ENCODE data around the gene CTIF.

The CTIF gene

DNA sequence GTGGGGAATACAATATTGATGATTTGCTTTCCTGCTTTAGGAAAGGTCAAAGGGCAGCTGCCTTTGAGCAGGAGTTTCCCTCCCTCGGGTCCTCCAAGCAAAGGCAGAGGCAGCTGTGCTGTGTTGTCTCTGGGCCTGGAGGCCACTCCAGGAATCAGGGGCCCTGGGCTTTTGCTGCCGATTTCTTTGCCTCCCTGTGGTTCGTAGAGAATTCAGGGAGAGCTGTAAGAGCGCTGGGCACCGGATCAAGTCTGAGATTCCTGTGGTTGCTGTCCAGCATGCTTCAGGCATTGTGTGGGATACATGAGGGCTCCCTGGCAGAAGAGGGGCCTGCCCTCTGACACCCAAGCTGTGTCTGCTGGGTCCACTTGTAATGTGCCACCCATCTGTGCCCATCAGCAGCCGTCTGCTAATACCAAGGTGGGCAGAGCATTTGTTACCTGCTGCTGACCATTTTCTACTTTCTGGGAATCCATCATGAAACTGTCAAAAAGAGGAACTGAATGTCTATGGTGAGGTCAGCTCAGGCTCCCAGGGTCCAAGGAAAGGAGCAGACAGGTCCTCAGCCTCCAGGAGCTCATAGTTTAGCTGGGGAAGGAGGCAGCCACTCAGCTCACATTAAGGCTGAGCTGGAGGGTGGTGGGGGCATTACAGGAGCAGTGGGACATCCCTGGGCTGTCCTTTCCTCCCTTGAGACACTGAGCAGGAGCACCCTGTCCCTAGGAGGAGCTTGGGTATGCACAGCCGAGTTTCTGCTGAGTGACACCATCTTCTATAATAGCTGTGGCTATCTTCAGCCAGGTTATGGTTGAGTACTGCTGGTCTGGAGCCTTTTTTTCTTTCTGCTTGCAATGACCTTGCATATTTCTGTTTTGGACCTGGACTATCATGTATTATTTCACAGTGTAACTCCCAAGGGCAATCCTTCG lies 68.5 kb downstream of the CTIF start:
- TF ChIP-seq, protein P1, sequence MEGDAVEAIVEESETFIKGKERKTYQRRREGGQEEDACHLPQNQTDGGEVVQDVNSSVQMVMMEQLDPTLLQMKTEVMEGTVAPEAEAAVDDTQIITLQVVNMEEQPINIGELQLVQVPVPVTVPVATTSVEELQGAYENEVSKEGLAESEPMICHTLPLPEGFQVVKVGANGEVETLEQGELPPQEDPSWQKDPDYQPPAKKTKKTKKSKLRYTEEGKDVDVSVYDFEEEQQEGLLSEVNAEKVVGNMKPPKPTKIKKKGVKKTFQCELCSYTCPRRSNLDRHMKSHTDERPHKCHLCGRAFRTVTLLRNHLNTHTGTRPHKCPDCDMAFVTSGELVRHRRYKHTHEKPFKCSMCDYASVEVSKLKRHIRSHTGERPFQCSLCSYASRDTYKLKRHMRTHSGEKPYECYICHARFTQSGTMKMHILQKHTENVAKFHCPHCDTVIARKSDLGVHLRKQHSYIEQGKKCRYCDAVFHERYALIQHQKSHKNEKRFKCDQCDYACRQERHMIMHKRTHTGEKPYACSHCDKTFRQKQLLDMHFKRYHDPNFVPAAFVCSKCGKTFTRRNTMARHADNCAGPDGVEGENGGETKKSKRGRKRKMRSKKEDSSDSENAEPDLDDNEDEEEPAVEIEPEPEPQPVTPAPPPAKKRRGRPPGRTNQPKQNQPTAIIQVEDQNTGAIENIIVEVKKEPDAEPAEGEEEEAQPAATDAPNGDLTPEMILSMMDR (IDR thresholded peaks at IDR 0.05; ENCODE audit: insufficient read depth, low read depth, low read length, missing control alignments): no peak
- H3K4me3 ChIP-seq (ENCODE audit: low read depth, low read length): no peak overlapping the region
- no peak for DNase-seq (ENCODE audit: low read depth)

DNA sequence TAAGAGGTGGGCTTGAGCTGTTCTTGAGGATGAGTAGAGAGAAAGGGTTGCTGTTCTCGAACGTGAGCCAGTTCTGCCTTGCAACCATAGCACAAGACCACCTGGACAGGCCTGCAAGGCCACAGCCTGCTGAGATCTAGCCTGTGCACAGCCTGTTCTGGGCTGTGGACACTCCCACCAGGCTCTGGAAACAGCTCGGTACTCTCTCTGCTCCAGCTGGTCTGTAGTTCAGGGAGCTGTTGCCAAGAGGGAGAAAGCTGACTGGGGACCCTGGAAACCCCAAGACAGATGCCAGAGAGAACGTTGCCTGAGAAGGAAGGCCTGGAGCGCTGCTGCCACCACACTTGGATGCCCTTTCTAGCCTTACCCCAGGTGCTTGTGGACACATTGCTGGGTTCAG lies 69.8 kb downstream of the CTIF start:
- TF ChIP-seq, protein P1 (IDR thresholded peaks at IDR 0.05; ENCODE audit: insufficient read depth, low read depth, low read length, missing control alignments): no peak
- no peak overlapping the region for H3K4me3 ChIP-seq (ENCODE audit: low read depth, low read length)
- no peak for DNase-seq (ENCODE audit: low read depth)

DNA sequence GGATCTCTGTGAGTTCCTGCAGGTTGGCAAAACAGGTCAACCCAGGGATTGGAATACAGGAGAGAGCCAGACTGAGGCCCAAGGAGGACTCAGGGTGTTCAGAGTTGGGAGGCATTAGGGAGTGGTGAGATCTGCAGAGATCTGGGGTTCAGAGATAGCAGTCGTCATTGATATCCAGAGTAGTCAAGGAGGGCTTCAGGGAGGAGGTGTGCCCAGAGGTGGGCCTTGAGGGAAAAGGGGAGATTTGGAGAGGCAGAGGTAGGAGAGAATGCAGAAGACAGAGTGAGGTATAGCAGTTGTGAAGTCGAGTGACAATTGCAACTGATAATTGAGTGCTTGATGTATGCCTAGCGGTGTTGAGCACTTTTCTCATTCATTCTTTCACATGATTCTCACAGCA lies 70.3 kb downstream of the CTIF start:
- DNase-seq (ENCODE audit: low read depth): no peak
- TF ChIP-seq, protein P1 (IDR thresholded peaks at IDR 0.05; ENCODE audit: insufficient read depth, low read depth, low read length, missing control alignments): no peak
- no peak overlapping the region for H3K4me3 ChIP-seq (ENCODE audit: low read depth, low read length)

DNA sequence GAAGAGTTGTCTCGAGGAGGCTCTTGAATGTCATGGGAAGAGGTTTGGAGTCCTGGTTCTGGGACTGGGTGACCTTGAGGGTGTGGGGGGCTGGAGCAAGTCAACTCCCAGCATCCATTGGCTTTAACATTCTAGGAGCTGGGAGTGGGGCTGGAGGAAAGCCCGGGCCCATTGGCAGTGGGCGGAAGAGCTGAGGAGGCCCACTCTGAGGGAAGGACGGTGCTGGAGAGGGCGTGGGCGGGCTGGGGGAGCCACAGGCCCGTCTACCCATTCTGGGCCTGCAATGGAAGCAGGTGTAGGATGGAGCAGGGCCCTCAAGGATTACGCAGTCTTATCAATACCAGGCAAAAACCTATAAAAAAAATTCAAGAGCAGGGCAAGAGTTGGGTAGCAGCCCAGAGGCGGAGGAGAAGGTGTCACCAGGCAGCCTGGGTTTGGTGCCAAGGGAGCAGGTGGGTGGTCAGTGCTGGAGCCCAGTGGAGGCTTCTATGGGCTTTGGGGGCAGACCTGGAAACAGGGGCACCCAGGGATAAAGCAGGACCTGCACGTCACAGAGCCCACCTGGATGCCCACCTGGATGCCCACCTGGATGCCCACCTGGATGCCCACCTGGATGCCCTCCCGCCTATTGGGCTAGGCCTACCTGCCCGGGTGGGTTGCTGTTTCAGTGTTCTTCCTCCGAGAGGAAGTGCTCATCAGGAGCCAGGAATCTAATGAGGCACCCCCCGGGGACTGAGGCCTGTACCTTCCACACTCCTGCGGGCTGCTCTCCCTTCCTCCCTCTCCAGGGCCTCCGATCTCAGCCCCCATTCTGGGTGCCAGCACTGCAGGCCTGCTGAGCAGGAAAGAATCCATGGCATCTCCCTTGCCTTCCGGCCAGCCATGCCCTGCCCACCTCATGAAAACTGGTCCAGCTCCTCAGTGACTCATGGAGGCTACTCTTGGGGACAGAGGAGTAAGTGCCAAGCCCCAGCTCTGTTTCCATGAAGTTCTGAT lies 71.3 kb downstream of the CTIF start:
- no peak overlapping the region for H3K4me3 ChIP-seq (ENCODE audit: low read depth, low read length)
- DNase-seq (ENCODE audit: low read depth): no peak
- TF ChIP-seq, protein P1 (IDR thresholded peaks at IDR 0.05; ENCODE audit: insufficient read depth, low read depth, low read length, missing control alignments): no peak

DNA sequence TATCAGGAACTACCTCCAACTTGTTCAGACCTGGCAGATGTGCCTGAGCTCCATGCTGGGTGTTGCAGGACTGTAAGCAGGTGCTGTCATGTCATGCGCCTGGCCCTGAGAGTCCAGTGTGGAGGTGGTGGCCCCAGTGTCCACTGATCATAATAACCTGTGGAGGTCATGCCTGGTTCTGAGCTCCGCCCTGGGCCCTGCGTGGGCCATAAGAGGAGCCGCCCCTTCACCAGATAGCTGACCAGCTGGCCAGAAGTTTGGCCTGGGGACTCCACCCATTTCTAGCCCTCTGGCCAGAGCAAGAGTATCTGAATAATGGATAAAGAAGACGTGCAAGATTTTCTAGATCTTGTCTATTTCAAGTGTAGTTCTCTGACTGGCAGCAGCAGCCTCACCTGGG lies 72.4 kb downstream of the CTIF start:
- DNase-seq (ENCODE audit: low read depth): no peak
- TF ChIP-seq, protein P1 (IDR thresholded peaks at IDR 0.05; ENCODE audit: insufficient read depth, low read depth, low read length, missing control alignments): no peak
- H3K4me3 ChIP-seq (ENCODE audit: low read depth, low read length): no peak overlapping the region

DNA sequence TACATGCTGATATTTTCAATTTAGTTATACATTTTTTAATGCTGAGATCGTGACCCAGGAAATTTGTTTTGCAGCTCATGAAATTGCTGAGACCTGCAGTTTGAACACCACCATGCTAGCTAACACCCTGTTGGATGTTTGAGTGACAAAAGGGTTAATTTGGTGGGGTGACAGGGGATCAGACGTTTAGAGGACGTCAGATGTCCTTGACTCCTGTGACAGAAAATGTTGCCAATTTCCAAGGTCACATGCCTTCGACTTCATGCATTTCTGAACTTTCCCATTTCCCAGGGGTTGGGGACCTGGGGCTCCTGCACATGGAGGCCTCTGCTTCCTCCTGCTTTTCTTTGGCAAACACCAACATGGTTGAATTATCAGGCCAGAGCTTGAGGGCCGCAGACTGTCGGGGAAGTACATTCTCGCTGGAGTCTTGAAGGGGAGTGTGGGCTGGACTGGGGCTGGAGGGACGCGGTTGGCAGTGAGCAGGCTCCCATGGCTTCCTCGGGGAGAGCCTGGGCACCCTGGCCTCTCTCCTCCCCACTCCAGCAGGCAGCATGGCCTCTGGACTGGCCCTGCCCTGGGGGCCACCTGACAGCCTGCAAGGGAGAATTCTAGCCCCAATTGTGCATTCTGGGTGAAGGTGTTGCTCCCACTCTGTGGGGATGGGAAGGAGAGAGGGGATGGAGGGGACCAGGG lies 73.1 kb downstream of the CTIF start:
- TF ChIP-seq, protein P1 (IDR thresholded peaks at IDR 0.05; ENCODE audit: insufficient read depth, low read depth, low read length, missing control alignments): no peak
- H3K4me3 ChIP-seq (ENCODE audit: low read depth, low read length): no peak overlapping the region
- no peak for DNase-seq (ENCODE audit: low read depth)
